GM18499 (cell line): Measurements from ENCODE around the gene ARHGAP15.

Experiments used
- ATAC-seq: cut with Tn5 transposase; IDR thresholded peaks from one replicate; pipeline ENCODE4 v1.9.1; 2021; ENCODE audit warnings: moderate number of reproducible peaks; ENCODE audit not compliant: insufficient read depth, unreplicated experiment

The ARHGAP15 gene

DNA sequence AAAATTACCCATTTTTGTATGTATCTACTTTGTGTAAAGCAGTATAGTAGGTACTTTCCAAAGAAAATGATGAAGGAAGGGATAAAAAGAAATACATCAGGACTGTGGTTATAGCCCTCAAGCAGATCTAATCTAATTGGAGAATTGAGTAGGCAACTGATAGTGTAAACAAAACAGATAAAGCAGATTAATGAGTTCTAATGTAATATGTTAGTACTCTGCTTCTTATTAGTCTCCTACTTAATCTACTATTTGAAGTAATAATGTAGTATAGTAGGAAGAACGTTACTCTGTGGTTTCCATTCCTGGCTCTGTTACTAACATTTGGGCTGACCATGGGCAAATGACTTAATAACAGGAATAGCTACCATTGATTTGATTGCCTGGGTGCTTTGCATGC is 250.7 kb downstream of the ARHGAP15 start:
- no peak for ATAC-seq

DNA sequence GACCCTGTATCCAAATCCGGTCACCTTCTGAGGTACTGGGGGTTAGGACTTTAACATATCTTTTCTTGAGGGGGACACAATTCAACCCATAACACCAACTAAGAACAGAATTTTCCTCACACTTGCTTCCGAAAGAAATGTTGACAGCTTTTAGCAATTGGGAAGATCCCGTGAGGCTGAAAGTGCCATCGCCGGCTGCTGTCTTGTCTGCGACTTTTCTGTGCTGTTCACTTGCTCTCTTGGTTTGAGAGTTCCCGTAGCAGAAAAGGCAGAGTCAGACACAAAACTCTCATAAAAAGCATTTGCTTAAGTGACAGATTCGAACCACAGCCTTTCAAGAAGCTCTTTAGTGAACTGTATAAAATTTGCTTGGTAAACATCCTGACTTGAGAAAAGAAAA is 253.4 kb downstream of the ARHGAP15 start:
- no peak for ATAC-seq

DNA sequence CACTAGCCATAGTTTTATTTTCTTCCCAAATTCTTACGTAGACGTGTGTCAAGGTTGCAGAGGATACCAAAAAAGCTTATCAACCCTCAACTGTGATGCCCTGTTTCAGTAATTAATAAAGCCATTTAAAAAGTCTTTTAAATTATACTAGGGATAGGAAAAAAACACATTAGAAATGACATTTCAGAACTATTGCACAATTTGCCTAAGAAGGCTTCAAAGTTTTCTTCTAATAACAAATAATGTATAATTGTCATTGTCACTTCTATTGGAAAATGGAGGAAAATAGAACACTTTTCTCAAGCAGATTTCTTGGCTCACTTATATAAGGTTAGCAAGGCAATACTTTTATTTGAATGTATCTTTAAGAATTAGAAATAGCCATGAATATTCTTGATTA is 253.8 kb downstream of the ARHGAP15 start:
- no peak for ATAC-seq

DNA sequence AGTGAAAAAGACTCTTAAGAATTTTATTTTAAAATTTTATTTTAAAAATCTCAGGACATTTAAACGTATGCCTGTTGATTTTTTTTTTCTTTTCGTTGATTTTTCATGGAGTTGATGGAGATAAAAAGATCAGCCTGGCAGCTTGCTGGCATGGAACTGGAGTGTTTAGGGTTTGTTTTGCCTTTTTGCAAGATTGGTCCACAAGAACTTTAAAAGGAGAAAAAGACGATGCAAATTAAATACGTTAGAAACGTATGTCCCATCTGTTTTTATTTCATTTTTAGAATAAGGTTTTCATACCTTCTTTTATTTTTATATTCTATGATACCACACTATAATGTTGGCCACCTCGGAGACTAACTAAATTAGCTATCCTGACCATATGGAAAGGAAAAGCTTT is 254.9 kb downstream of the ARHGAP15 start:
- no peak for ATAC-seq

DNA sequence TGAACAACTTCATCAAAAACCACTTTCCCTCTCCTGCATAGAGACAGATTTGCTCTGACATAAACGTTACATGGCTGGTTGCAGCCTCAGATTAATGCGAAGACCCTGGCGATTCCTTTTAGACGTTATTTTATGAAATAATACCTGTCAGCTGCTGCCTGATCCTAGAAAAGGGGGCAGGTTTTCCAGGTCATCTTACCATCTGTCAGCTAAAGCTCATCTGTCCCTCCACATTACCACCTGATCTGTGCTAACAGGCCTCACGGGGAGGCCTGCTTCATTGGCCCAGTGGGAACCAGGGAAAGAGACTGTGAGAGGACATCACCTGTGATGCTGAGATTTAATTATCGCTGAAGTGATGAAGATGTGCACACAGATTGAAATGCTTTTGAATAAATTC is 261.0 kb downstream of the ARHGAP15 start:
- ATAC-seq: no peak

DNA sequence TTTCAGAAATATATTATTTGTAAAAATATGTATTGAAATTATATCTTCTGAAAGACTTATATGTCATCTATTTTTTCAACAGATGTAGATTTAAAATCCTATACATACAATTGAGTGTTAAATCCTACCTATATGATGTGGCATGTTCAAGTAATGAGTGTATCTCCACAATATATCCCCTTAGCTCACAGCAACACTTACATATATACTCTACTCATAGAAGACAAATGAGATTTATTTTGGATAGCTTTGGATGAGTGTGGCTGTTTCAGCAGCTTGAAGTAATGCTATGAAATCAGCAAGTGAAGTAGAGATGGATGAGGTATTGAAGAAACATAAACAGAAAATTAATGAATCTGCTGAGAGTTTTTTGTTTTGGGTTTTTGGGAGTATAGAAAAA is 263.1 kb downstream of the ARHGAP15 start:
- no peak for ATAC-seq

DNA sequence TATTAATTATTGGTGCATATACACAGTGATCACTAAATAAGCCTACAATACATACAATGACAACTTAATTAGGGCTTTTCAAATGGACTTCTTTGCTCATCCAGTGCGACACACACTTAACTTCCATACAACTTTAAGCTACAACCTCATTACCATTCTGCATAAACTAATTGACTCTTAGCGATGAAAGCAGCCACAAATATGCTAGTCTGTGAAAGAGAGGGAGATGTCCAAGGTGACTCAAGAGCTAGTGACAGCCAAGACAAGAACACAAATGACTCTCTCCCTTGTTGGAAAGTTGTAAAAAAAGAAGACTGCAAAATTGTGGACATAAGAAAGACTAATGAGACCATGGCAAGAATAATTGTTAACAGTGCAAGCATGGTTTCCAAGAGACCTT is 264.8 kb downstream of the ARHGAP15 start:
- no peak for ATAC-seq

DNA sequence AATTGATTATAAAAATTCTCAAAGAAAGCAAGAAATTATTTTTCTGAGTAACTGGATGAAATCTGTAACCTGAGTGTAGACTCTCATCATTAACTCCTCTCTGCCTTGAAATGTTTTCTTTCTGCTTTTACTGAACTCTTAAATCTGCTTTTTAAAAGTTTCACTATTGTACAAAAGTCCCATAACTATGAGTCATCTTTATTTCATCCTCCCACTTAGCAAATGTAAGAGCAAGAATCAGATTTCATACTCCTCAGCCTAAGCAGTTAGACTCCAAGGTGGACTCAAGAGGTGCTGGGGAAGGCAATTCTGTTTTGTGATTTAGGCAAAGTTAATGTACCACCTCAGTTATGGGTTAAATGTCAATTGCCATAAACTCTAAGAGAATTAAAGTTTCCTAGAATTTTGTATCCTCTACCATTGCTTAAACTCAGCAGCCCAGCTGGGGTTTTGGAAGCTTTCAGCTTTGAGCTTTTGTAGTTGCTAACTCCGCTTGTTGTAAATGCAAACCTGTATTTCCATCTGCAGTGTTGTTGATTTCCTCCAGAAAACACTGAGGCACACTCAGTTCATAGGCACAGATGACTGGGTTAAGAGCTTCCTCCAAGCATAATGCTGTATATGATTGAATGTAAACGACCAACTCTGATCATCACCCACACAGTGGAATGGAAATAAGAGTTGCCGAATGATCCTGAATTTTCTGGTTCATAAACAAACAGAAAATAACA is 268.8 kb downstream of the ARHGAP15 start:
- peak; percentile 56 for ATAC-seq

DNA sequence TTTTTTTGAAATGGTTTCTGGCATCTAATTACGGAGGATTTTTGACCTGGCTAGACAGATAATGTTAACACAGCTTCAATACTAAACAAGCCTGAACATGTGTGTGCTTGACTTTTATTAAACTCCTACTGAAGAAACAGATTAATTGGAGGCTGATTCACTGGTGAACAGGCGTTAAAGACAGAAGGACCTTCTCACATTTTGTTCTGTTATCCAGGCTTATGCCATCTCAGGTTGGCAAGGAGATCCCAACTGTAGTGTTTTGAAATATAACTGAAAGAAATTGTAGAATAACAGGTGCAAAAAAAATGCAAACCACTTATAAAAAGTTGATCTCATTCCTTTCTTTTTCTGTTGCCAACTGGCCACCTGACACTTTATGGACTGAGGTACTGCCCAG is 269.6 kb downstream of the ARHGAP15 start:
- no peak for ATAC-seq

DNA sequence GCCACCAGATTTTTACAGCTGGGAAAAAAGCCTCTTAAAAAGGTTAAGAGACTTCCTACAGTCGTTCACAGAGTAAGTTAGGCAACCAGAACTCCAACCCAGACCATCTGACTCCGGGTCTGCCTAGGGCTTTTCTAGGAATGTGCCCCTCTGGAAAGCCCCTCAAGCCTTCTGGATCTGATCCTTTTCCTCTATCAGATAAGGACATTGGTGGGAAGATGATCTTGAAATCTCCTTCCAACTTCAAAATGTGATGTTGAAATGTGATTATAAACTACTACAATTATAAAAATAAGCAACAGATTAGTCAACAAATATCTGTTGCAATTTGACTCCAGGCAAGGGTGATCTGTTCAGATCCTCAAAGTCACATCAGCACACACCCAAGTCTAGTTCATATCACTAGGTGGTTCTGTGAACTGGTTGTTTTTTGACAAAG is 270.4 kb downstream of the ARHGAP15 start:
- no peak for ATAC-seq

DNA sequence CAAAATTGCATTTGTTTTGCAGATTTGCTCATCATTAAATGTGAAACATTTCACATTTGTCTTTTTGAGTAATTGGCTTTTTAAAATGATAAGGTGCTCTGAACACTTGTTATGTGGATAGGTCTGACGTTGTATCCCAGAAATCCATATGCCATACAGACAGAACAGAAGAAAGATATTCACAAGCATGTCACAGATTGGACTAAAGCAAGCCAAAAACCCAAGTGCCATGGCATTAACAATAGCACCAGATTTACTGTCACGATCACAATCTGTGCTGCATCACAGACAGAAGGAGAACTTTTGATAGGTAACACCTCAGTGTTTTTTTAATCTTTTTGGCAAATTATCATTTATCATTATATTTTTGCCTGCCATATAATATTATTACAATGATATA is 272.6 kb downstream of the ARHGAP15 start:
- no peak for ATAC-seq

DNA sequence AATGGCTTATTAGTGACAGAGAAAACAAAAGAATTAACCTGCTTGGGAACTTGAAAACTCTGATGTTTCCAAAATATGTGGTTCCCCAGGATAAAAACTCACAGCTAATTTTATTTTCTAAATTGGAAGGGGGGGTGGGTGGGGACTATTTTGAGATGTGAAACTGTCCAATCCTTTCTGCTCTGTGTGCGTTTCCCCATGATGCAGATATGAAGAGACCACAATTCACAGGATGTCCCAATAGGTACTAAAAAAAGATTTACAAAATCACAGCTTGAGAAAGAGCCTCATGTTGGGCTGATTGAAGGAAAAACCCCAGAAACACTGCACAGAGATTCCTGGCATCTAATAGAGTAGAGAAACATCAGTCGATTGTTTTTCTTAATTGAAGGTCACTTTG is 273.2 kb downstream of the ARHGAP15 start:
- ATAC-seq: no peak

DNA sequence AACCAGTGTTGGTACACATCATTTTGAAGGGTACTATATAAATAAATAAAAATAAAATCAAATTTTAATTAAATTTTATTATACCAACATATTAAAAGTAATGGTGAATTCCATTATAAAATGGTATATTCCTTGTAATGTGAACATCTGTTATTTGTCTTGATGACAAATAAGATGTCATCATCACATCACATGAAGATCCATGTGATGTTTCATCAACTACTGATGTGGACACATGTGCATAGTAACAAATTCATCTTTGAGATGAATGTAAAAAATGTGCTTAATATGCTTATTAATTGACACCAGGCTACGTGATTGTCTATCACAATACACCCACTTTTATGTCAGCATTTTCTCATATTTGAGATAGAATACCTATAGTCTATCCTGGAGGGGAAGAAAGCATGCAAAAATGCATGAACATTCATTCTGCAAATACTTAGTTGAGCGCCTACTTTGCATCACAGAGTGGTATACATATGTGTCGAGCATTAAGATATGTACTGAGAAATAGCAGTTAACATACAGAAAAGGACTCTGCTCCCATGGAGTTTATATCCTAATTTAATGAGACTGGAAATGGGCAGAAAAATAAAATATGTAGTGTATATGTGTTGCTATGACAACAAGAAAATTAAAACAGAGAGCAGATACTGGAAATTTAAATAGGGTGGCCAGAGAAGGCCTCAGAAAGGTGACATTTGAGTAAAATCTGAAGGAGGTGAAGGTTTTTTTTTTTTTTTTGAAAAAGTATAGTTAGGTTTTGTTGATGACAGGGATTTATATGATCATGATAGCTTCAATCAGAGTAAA is 281.1 kb downstream of the ARHGAP15 start:
- ATAC-seq: no peak

DNA sequence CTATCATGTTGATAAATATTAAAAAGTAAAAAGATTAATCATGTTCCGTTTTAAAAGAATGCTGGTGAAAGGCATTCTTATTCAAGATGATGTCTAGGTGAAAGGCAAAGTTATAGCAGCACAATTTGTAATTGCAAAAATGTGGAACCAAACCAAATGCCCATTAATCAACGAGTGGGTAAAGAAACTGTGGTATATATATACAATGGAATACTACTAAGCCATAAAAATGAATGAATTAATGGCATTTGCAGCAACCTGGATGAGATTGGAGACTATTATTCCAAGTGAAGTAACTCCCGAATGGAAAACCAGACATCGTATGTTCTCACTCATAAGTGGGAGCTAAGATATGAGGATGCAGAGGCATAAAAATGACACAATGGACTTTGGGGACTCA is 286.4 kb downstream of the ARHGAP15 start:
- ATAC-seq: no peak

DNA sequence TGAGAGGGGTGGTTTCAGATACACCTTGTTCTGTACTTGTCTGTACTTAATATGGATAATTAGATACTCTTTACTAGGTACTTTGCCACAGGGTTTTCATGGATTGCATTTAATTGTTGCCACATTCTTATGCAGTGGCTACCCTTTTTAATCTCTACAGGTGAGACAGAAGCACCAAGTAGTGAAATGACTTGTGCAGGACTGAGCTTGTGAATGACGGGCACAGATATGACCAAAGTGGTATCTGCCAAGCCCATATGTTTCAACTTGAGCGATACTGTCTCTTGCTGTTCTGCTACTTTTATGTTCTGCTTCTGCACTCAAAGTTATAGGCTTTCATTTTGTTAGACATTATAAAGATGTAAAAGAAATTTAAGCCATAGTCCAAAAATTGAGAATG is 288.2 kb downstream of the ARHGAP15 start:
- ATAC-seq: no peak

DNA sequence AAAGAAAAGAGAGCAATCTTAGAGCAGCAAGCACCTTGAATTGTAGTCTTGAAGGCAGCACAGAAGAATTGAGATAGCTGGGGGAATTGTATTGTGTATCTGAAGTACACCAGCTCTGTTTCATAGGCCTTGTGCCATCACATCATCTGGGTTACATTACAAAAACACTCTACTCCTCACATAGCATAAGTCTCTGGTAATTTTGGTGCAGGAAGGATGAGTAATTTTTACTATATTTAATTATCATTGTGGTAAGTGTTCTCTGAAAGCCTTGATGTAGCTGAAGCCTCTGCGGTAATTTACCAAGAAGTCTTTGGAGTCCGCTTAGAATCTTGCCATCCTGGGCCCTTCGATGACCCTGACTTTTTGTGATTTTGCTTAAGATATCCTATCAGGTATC is 291.1 kb downstream of the ARHGAP15 start:
- ATAC-seq: no peak

DNA sequence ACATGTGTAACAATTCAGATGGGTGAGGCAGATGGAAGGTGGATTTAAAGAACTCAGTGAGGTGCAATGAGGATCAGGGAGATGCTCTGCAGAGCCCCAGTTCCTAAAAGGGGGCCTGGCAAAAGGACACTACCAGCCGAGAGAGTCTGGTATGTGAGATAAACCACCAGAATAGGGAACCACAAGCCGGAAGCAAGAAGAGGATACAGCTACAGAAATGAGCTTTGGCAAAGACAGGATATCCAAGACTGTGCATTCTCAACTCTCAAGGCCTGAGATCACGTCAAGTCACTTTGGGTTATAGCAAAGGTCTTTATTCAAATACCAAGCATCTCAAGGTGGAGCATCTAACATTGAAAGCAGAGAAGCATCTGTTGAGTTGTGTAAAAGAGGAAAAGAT is 293.5 kb downstream of the ARHGAP15 start:
- no peak for ATAC-seq

DNA sequence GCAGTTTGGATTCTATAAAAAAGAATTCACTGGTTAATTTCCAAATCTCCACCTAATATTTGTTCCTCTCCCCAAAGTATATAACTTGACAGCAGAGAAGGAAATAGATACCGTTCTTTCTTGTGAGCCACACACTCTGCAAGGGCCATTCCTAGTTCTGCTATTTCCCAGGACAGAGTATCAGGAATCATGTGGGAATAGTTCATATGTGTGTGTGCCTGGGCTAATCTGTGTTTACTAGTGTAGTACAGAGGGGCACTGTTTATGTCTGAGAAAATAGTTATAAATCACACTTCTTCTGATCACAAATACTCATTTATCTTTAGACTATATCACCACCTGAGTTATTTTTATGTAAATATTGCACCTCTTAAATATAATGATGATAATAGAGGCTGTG is 296.7 kb downstream of the ARHGAP15 start:
- ATAC-seq: no peak

DNA sequence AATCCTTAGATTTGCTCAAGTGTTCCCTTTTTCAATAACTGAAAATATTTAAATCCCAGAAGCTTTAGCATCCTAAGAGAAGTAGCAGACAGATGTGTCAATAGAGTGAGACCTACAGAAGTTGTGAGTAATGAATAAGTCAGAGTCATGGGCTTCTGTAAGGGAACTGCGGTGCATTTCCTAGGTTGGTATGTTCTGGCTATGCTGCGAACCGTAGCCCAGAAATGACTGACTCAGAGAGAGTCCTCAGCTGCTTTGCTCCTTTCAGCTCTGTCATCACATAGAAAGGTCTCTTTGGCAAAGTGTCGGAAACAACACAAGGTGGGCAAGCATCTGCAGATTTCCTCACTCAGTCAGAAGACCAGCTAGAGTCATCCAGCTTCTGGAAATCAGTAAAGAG is 297.1 kb downstream of the ARHGAP15 start:
- no peak for ATAC-seq

DNA sequence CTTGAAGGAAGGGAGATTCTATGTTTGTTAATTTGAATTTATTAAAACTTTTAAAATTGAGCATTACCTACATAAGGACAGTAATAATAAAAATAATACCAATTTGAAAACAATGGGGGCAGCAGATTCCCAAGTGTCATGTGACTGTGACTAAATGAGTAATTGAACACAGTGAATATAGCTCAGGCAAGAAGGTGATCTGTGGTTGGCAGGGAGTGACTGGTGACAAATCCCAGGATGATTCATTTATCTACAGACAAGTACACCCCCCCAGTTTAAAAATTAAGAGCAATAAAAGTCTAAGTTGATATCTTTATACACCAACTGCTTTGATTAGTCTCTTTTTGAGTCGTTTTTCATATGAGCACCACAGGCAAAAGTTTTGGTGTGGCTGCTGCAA is 299.5 kb downstream of the ARHGAP15 start:
- no peak for ATAC-seq

DNA sequence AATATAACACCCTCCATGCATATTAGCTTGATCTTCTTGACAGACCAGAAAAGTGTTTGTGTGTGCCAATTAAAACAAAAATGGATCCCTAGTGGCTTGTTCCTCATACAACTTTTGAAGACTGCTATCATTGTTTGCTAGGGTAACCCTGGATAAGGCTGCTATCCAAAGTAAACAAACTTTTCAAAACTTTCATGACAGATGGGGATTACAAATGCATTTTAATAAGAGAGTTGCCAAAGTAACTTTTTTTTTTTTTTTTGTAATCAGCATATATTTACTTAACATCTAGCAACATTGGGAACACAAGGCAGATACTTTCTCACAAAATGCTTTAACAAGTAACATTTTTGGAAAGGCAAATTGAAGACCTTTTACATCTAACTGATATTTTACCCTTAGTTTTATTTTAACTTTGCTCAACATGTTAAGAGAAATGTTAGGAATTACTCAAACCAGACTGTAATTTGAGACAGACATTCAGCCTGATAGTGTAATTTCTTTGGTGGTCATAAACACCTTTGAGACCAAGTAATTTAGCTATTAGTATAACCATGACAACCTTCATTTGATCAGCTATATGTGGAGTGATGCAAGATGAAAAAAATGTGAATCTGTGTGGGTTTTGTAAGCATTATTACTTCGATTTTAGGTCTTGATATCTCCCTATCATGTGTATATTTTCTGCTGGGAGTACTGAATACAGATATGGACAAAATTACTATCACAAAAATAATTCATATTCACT is 300.9 kb downstream of the ARHGAP15 start:
- ATAC-seq: no peak
